ENCODE results near the gene SLC6A3.

DNA sequence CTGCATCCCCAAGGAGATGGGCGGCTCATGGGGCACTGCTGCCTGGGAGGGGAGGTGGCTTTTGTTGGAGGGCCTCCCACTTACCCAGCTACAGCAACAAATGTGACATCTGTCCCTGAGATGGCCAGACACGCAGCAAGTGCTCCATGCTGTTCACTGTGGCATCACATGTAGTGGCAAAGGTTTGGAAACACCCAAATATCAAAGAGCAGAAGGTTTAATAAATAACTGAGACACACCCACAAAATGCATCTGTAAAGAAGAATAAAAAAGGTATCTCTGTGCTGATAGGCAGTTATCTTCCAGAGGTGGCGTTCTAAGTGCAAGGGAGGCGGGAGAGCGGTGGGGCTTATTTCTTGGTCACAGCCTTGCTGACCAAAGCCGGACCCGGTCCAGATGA, 77.0 kb downstream of the SLC6A3 start:
- TF ChIP-seq HDGF (IDR thresholded peaks at IDR 0.05; ENCODE audit: borderline replicate concordance) (no peak), FOXK2 (IDR thresholded peaks at IDR 0.05) (no peak), ELF4 (IDR thresholded peaks at IDR 0.05) (no peak), ZNF384 (IDR thresholded peaks at IDR 0.05) (no peak), BHLHE40 (IDR thresholded peaks at IDR 0.05; ENCODE audit: borderline replicate concordance) (no peak), FOXM1 (IDR thresholded peaks at IDR 0.05; ENCODE audit: borderline replicate concordance) (no peak), SP1 (IDR thresholded peaks at IDR 0.05) (no peak), FOXA1 (IDR thresholded peaks at IDR 0.05) (no peak), ARNT (IDR thresholded peaks at IDR 0.05) (no peak), NFRKB (IDR thresholded peaks at IDR 0.05) (no peak), TARDBP (IDR thresholded peaks at IDR 0.05) (no peak), LEF1 (IDR thresholded peaks at IDR 0.05; ENCODE audit: borderline replicate concordance) (no peak), SUZ12 (IDR thresholded peaks at IDR 0.05) (no peak)

Data from HEK293T (cell line).